Activated CD4-positive, alpha-beta memory T cell treated with anti-CD3 and anti-CD28 coated beads, Interleukin-2, amount 10 ng/mL, durations not matched to agents 7 days and 5 days (primary cell): ENCODE data around the gene HMSD. TPM values are rescaled to one million over a fixed set of nuclear protein-coding genes. Genes with fewer than 3 reads are reported as not detected.
A peak's percentile ranks its signal among the peaks of the same experiment; 100 is the strongest.

Experiments used
- CTCF ChIA-PET: fragments of 350-600 bp; sonication (Branson Sonifier 250); formaldehyde crosslinking; loops from one replicate; lab custom pipeline; 2021; ENCODE audit warnings: antibody characterized with exemption, inconsistent platforms; lab: Charles Lee
- POLR2A ChIA-PET: fragments of 350-600 bp; sonication (Branson Sonifier 250); formaldehyde crosslinking; loops from one replicate; lab custom pipeline; 2021; ENCODE audit warnings: antibody characterized with exemption; lab: Charles Lee
- DNase-seq: peaks from one replicate; pipeline ENCODE4 v3.0.0-alpha.2; 2020
- H3K27ac Mint-ChIP-seq: one replicate; pipeline ENCODE4 v1.8.0; 2021; ENCODE audit warnings: mild to moderate bottlenecking, mixed read lengths
- H3K27me3 Mint-ChIP-seq: one replicate; pipeline ENCODE4 v1.8.0; 2021; ENCODE audit warnings: mixed read lengths
- H3K36me3 Mint-ChIP-seq: one replicate; pipeline ENCODE4 v1.8.0; 2021; ENCODE audit warnings: low read depth, mixed read lengths
- H3K4me1 Mint-ChIP-seq: one replicate; pipeline ENCODE4 v1.8.0; 2021; ENCODE audit warnings: mixed read lengths
- H3K4me3 Mint-ChIP-seq: one replicate; pipeline ENCODE4 v1.8.0; 2021; ENCODE audit warnings: mild to moderate bottlenecking, mixed read lengths
- H3K9me3 Mint-ChIP-seq: one replicate; pipeline ENCODE4 v1.8.0; 2021; ENCODE audit warnings: mixed read lengths
- total RNA-seq, 2 experiments: library from RNA; stranded (reverse); gene quantifications; one replicate each; pipeline ENCODE4 v1.2.3, GENCODE V29; 2021

Gene HMSD
- total RNA-seq, 2 experiments from 2014 or later = 8.5 to 9.6 TPM

DNA sequence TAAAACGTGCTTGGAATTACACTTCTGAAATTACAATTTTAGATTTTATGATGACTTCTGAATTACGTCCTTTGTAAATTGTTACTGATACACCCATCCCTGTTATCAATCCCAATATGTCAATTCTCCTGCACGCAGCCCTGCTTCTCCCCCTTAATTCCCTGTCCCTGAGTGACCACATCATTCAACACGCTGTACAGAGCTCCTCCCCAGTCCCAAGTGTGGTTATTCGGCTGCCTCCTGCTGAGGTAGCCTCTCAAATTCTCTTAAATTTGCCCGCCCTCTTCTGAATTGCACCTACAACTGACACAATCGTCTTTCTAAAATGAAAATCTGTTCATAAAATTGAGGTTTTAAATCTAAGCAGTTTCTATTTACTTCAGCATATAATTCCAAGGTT is 30.9 kb downstream of the HMSD start:
- H3K4me3 Mint-ChIP-seq = no peak overlapping the region
- no peak for DNase-seq
- H3K9me3 Mint-ChIP-seq = no peaks in the 10 kb centered on the region
- no peaks in the 10 kb centered on the region for H3K27me3 Mint-ChIP-seq
- ChIA-PET CTCF (interaction anchor here (0.7 to 1.5 kb wide), 6 partner anchors 11 to 461 kb away, joined by 3 to 10 read pairs (median 4); no protein-coding TSS in a partner anchor), POLR2A (no interaction called here)
- peaks cover 21% of the 10 kb centered on the region for H3K36me3 Mint-ChIP-seq
- H3K27ac Mint-ChIP-seq = peak overlapping the region; percentile 33
- peaks cover 28% of the 10 kb centered on the region for H3K4me1 Mint-ChIP-seq

DNA sequence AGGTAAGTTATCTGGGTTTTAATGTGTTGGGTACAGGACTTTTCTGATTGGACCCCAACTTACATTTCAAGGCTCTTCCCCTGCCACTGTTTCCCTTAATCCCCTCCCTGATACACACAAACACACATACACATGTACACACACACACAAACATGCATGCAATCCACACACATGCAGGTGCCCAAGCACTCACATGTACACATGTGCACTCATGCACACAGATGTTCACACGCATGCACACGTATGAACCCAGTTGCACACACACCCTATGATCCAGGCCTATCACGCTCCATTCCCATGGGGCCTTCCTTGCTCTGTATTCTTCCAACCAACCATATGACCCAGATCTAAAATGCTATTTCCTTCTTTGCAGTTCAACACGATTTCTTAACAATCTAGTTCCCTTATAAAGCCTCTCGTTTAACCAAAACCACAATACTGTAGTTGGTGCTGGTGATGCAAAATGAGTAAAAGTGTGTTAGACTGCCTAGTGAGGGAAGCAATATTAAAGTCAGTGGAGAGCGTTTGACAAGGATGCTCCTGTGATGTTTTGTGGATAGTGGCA is 31.9 kb downstream of the HMSD start:
- peaks cover 21% of the 10 kb centered on the region for H3K36me3 Mint-ChIP-seq
- CTCF ChIA-PET = interaction anchor here (1.2 to 2.0 kb wide), 3 partner anchors 13 to 20 kb away, joined by 5 to 10 read pairs (median 7); no protein-coding TSS in a partner anchor
- no peaks in the 10 kb centered on the region for H3K27me3 Mint-ChIP-seq
- no peak overlapping the region for H3K4me3 Mint-ChIP-seq
- no peaks in the 10 kb centered on the region for H3K9me3 Mint-ChIP-seq
- peaks cover 25% of the 10 kb centered on the region for H3K4me1 Mint-ChIP-seq
- H3K27ac Mint-ChIP-seq = no peak overlapping the region
- DNase-seq = no peak
- POLR2A ChIA-PET = no interaction called here

DNA sequence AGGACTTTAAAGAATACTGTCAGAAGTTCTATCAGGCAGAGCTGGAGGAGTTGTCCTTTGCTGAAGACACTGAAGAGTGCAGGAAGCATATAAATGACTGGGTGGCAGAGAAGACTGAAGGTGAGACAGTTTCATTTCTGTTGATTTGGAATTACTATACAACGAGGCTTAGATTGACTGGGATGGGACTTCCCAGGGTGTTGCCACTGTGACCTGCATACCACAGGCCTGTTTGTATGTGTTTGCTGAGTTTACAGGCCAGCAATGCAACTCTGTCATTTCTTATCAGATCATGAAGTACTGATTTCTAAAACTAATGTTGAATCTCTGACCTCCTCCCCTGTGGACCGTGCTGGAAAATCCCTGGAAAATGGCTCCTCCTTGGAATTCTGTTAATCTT is 32.6 kb downstream of the HMSD start:
- peaks cover 21% of the 10 kb centered on the region for H3K36me3 Mint-ChIP-seq
- H3K27ac Mint-ChIP-seq = no peak overlapping the region
- no peaks in the 10 kb centered on the region for H3K27me3 Mint-ChIP-seq
- ChIA-PET CTCF (interaction anchor here (2.0 kb wide), 1 partner anchor 12 kb away, joined by 7 read pairs; no protein-coding TSS in a partner anchor), POLR2A (no interaction called here)
- H3K9me3 Mint-ChIP-seq = no peaks in the 10 kb centered on the region
- H3K4me3 Mint-ChIP-seq = no peak overlapping the region
- no peak for DNase-seq
- H3K4me1 Mint-ChIP-seq = peaks cover 25% of the 10 kb centered on the region

DNA sequence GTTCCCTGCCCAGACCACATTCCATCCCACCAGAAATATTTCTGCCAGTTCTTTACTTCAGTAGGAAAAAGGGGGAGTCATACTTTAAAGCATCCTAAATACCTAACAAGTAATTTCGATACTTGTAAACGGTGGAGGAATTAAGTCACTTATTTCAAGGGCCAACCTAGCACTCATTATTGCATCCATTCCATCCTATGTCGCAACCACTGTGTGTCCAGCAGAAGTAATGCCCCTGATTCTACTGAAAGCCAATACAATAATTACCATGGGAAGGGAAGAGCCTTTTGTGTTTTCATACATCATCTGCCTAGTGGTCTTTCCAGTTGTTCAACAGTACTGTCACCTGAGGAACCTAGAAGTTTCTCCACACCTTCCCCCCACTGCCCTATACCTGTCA is 33.3 kb downstream of the HMSD start:
- Mint-ChIP-seq H3K27ac (no peak overlapping the region), H3K36me3 (peaks cover 21% of the 10 kb centered on the region), H3K4me1 (peaks cover 25% of the 10 kb centered on the region), H3K27me3 (no peaks in the 10 kb centered on the region), H3K9me3 (no peaks in the 10 kb centered on the region), H3K4me3 (no peak overlapping the region)
- no peak for DNase-seq
- ChIA-PET CTCF (interaction anchor here (2.0 kb wide), 1 partner anchor 12 kb away, joined by 7 read pairs; no protein-coding TSS in a partner anchor), POLR2A (no interaction called here)

DNA sequence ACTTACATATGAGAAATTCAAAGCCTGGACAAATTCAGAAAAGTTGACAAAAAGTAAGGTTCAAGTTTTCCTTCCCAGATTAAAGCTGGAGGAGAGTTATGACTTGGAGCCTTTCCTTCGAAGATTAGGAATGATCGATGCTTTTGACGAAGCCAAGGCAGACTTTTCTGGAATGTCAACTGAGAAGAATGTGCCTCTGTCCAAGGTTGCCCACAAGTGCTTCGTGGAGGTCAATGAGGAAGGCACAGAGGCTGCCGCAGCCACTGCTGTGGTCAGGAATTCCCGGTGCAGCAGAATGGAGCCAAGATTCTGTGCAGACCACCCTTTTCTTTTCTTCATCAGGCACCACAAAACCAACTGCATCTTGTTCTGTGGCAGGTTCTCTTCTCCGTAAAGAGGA is 37.8 kb downstream of the HMSD start:
- Mint-ChIP-seq H3K4me1 (no peaks in the 10 kb centered on the region), H3K27ac (no peak overlapping the region), H3K4me3 (no peak overlapping the region), H3K9me3 (no peaks in the 10 kb centered on the region), H3K27me3 (no peaks in the 10 kb centered on the region), H3K36me3 (peaks cover 7% of the 10 kb centered on the region)
- POLR2A ChIA-PET = no interaction called here
- DNase-seq = no peak
- CTCF ChIA-PET = interaction anchor here (3.6 kb wide), 1 partner anchor 23 kb away, joined by 9 read pairs; no protein-coding TSS in a partner anchor

DNA sequence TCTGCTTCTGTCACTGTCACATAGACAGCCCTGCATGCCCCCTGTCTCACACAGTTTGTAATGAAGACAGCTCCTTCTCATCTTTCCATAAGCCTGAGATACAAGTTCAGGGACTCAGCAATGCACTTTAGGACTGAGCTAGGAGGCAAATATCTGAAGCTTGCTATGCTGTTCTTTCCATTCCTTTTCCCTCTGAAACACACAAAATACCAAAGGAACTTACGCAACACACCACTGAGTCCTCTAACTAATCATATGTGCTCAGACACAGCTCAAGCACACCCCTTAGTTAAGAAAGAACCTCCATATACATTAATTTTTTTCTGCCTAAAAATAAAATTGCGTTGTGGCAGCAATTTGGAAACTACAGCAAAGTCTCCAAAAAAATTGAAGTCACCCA is 38.6 kb downstream of the HMSD start:
- H3K4me1 Mint-ChIP-seq = peaks cover 4% of the 10 kb centered on the region
- ChIA-PET POLR2A (no interaction called here), CTCF (no interaction called here)
- H3K4me3 Mint-ChIP-seq = no peak overlapping the region
- H3K27me3 Mint-ChIP-seq = no peaks in the 10 kb centered on the region
- H3K27ac Mint-ChIP-seq = no peak overlapping the region
- H3K9me3 Mint-ChIP-seq = no peaks in the 10 kb centered on the region
- no peak for DNase-seq
- H3K36me3 Mint-ChIP-seq = peaks cover 1% of the 10 kb centered on the region

DNA sequence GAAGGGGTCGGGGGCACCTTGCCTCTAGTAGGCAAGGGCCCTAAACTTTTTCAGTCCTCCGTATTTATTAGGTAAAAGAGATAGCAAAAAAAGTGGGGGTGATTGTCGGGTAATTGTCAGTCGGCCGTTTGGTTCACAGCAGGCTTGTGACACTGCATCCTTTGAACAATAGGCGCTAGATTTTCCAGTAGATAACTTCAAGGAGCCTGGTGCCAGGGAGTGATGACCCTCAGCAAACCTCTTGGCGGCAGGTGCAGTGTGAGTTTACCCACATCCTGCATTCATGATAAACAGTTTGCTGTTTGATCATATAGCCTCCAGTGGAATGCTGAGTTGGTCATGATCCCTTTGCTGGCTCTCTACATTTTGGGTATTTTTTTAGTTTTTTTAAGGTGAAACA is 43.6 kb downstream of the HMSD start:
- peaks cover 8% of the 10 kb centered on the region for H3K4me1 Mint-ChIP-seq
- H3K36me3 Mint-ChIP-seq = peaks cover 4% of the 10 kb centered on the region
- DNase-seq = no peak
- no peak overlapping the region for H3K4me3 Mint-ChIP-seq
- H3K9me3 Mint-ChIP-seq = peaks cover 8% of the 10 kb centered on the region
- ChIA-PET POLR2A (no interaction called here), CTCF (no interaction called here)
- H3K27me3 Mint-ChIP-seq = no peaks in the 10 kb centered on the region
- H3K27ac Mint-ChIP-seq = no peak overlapping the region

DNA sequence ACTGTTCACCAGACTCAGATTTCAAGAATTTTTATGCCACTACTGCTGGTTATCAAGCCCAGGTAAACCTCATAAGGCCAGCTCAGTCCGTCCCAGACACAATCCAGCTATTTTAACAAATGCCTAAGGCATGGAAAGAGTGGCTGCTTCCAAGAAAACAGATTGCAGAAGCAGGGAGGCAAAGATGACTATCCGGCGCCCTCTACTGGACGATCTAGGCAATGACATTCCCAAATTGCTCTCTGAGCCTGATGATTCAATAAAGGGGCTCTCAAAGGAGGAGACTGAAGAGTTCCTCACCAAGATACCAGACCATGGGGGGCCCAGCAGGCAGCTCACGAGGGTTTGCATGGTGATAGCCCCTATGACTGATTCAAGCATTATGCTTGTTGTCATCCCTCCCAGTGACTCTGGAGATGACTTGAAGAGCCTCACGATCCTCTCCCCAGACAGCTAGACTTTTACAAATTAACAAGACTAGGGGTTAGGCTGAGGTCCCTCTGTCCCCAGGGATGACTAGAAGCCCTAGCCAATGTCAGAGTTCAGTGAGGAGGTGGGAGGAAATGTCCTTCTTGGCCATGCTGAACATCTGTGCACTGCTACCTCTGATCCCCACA is 45.8 kb downstream of the HMSD start:
- H3K9me3 Mint-ChIP-seq = peaks cover 8% of the 10 kb centered on the region
- H3K36me3 Mint-ChIP-seq = peaks cover 4% of the 10 kb centered on the region
- POLR2A ChIA-PET = no interaction called here
- H3K4me3 Mint-ChIP-seq = no peak overlapping the region
- CTCF ChIA-PET = interaction anchor here (1.0 to 2.6 kb wide), 7 partner anchors 9 to 31 kb away, joined by 3 to 14 read pairs (median 6); no protein-coding TSS in a partner anchor
- no peaks in the 10 kb centered on the region for H3K27me3 Mint-ChIP-seq
- no peak overlapping the region for H3K27ac Mint-ChIP-seq
- H3K4me1 Mint-ChIP-seq = peaks cover 8% of the 10 kb centered on the region
- DNase-seq = peak; percentile 46

DNA sequence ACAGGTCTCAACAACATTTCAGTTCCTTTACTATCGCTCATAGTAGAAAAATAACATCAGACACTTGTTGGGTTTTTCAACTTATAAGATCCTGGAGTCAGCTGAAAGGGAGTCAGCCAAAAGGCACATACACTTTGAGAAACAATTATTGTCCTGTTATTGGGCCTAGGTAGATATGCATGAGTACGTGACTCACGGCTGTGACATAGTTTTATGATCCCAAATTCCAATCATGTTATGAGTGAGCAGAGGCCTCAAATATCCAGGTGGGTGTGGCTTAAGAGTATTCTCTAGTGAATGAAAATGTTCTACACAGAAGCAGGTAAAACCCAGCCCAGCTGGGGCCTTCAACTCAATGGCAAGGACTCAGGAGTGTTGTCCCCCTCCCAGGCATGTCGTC is 47.9 kb downstream of the HMSD start:
- Mint-ChIP-seq H3K4me1 (peaks cover 8% of the 10 kb centered on the region), H3K27ac (no peak overlapping the region), H3K4me3 (no peak overlapping the region), H3K27me3 (no peaks in the 10 kb centered on the region), H3K9me3 (peaks cover 8% of the 10 kb centered on the region), H3K36me3 (peaks cover 4% of the 10 kb centered on the region)
- ChIA-PET POLR2A (no interaction called here), CTCF (interaction anchor here (1.0 kb wide), 1 partner anchor 38 kb away, joined by 3 read pairs; no protein-coding TSS in a partner anchor)
- DNase-seq = no peak

DNA sequence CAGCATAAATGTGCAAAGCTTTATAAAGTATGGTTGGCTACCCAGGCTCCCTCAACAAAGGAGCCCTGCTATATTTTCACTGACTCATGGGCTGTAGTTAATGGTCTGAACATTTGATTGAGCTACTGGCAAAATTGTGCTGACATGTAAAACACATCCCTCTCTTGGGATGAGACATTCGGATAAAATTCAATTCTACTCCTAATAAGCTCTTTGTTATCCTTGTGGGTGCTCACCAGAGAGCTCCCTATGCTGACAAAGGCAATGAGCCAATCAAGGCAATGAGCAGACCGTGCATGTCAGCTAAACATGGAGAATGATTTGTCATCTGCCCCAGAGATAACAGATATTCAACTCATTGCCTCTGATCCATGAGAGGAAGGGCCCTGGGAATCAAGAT is 48.5 kb downstream of the HMSD start:
- ChIA-PET CTCF (interaction anchor here (0.6 kb wide), 1 partner anchor 139 kb away, joined by 3 read pairs; no protein-coding TSS in a partner anchor), POLR2A (no interaction called here)
- Mint-ChIP-seq H3K36me3 (peaks cover 4% of the 10 kb centered on the region), H3K4me1 (peaks cover 5% of the 10 kb centered on the region), H3K27ac (no peak overlapping the region), H3K4me3 (no peak overlapping the region), H3K9me3 (peaks cover 8% of the 10 kb centered on the region), H3K27me3 (no peaks in the 10 kb centered on the region)
- DNase-seq = no peak

DNA sequence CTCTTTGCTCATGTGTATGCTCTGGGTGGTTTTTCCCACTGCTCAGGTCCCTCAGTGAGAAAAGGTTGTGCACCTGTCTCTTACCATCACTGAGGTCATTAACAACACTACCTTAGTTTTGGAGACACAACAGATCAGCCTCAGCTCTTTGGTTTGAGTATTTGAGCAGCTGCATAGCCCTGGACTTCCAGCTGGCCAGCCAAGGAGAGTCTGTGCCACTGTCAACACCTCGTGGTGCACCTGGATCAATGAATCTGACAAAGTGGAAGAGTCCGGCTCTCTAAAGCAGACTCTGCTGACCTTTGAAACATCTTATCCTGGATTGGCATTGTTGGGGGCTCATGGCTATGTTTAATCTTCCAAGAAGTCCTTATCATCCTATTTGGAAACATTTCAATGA is 50.8 kb downstream of the HMSD start:
- H3K27me3 Mint-ChIP-seq = peaks cover 8% of the 10 kb centered on the region
- ChIA-PET POLR2A (no interaction called here), CTCF (no interaction called here)
- H3K9me3 Mint-ChIP-seq = peaks cover 8% of the 10 kb centered on the region
- peaks cover 4% of the 10 kb centered on the region for H3K36me3 Mint-ChIP-seq
- no peak overlapping the region for H3K27ac Mint-ChIP-seq
- H3K4me3 Mint-ChIP-seq = no peak overlapping the region
- no peak for DNase-seq
- H3K4me1 Mint-ChIP-seq = no peaks in the 10 kb centered on the region

DNA sequence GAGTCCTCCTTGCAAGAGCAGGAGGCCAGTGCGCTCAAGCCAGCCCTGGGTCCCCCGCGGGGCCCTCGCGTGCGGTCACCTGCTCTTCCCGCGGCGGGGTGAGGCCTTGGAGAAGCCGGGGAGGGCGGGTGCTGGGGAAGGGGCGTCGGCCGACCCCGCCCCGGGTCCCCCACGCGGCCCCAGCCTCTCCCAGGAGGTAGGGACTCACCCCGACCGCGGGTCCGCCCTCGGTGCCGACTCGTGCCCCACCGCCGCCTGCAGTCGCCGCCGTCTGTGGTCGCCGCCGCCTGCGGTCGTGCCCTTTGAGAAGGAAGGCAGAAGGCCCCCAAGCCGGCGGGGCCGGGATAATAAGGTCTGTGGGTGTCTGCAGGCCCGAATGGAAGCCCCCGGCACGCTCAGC is 53.5 kb downstream of the HMSD start:
- ChIA-PET POLR2A (no interaction called here), CTCF (interaction anchor here (0.6 kb wide), 1 partner anchor 39 kb away, joined by 3 read pairs; no protein-coding TSS in a partner anchor)
- no peaks in the 10 kb centered on the region for H3K36me3 Mint-ChIP-seq
- H3K27me3 Mint-ChIP-seq = peaks cover 8% of the 10 kb centered on the region
- no peak overlapping the region for H3K27ac Mint-ChIP-seq
- no peak overlapping the region for H3K4me3 Mint-ChIP-seq
- peaks cover under 1% of the 10 kb centered on the region for H3K9me3 Mint-ChIP-seq
- H3K4me1 Mint-ChIP-seq = no peaks in the 10 kb centered on the region
- DNase-seq = no peak

DNA sequence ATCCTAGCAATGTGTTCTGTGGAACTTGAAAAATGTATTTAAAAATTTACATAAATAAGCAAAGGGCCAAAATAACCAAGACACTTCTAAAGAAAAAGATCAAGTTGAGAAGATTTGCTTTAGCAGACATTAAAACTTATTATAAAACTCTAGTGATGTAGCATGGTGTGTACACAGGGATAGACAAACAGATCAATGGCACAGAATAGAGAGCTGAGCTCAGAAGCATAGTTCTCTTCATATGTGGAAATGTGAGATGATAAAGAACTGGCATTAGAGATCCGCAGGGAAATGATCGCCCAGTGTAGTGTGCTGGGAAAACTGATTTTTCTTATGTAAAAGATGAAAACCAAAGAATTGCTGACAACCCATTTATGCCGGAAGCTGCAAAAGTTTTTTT is 60.2 kb downstream of the HMSD start:
- Mint-ChIP-seq H3K36me3 (no peaks in the 10 kb centered on the region), H3K27ac (no peak overlapping the region), H3K4me3 (no peak overlapping the region), H3K27me3 (peaks cover 3% of the 10 kb centered on the region), H3K4me1 (no peaks in the 10 kb centered on the region), H3K9me3 (no peaks in the 10 kb centered on the region)
- DNase-seq = no peak
- CTCF ChIA-PET = interaction anchor here (0.9 kb wide), 1 partner anchor 9 kb away, joined by 3 read pairs; no protein-coding TSS in a partner anchor
- POLR2A ChIA-PET = no interaction called here
